Embryonic facial prominence (tissue), 1 donor: ENCODE measurements around the gene SMYD1.

Experiments
- DNase-seq: peaks from one replicate; pipeline ENCODE4 v3.0.0-alpha.2; 2016; ENCODE audit errors: extremely low spot score

The SMYD1 gene

DNA sequence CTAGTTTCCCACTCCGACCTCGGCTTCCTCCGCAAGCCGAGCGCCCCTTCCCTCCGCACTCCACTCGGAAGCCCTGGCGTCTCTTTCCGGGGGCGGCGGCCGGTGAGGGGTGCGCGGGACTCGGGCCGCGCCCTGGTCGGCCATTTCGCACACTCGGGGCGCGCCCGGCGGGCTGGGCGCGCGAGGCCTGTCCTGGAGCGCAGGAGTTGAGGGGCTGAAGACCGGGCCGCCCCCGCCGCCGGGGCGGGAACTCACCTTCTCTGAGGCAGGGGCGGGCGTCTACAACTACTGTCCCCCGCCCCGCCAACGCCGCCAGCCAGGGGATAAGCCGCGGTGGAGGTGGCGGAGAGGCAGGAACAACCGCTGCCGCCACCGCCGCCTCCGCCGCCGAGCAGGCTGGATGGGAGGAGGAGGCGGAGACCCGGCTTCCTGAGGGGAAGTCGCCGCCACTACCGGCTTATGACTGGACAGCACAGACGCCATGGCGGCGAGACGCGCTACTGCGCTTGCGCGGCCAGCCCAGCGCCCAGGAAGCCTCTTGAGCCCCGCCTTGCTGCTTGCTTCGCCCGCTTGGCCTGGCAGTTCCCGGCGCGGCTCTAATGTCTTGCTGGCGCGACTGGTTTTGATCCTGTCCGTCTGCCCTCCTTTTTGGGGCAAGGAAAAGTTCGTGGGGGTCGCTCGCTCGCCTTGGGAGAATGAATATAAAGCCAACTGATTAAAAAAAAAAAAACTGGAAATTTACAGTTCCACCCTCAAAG, 12.1 kb upstream of the SMYD1 start, which contains the start of gene KRCC1:
TSS of gene KRCC1 (minus strand) at position 413 of the 758 bp plus-strand sequence. CDS start 27,220 bp downstream, outside the sequence.
- DNase-seq = peak; percentile 85

DNA sequence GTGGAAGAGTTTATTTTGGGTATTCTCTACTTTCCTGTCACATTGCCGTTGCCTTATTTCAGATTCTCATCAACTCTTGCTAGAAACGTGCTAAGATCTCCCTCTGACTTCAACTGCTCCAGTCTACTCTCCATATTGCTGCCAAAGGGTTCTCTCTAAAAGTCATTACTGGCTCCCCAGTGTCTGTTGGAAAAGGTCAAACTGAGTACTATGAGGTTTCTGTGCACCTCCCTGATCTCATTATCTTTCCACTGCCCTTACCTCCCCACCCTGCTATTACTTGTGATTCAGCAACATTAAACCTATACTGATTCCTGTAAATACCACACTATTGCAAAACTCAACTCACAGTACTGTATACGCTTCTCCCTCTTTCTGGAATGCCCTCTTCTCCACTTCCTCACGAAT, 10.2 kb upstream of the SMYD1 start:
- no peak for DNase-seq

GRCh38 chr2:88058191-88058590, 9.4 kb upstream of the SMYD1 start:
- DNase-seq = no peak

DNA sequence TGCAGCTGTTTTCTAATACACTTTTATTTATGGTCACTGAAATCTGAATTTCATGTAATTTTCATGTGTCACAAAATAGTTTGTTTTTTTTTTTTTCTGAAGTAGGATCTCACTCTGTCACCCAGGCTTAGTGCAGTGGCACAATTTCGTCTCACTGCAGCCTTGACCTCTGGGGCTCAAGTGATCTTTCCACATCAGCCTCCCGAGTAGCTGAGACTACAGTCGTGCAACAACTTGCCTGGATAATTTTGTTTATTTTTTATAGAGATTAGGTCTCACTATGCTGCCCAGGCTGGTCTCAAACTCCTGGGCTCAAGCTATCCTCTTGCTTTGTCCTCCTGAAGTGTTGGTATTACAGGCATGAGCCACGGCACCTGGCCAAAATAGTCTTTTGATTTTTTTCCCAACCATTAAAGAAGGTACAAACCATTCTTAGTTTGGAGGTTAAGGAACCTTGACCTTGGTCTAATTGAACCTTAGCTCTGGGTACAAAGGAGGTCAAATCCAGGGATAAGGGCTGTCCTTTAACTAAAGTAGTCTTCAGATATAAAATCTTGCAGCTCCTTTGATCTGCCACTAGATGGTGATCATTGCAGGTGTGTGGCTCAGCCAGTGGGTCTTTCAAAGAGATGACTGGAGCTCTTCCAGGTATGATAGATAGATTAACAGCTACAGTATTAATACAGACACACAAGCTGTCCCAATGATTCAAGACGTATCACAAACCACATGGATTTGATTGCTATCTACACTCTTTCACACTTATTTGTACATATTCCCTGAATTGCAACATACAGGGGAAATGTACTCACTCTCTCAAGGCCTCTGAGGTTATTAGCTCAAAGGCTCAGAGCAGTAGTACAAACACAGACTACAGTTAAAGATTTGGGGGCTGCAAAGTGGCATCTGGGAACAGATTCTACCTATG, 7.4 kb upstream of the SMYD1 start:
- DNase-seq = peak; percentile 25

- no peak for DNase-seq
Observed at GRCh38 chr2:88060907-88061275, 6.7 kb upstream of the SMYD1 start.

DNA sequence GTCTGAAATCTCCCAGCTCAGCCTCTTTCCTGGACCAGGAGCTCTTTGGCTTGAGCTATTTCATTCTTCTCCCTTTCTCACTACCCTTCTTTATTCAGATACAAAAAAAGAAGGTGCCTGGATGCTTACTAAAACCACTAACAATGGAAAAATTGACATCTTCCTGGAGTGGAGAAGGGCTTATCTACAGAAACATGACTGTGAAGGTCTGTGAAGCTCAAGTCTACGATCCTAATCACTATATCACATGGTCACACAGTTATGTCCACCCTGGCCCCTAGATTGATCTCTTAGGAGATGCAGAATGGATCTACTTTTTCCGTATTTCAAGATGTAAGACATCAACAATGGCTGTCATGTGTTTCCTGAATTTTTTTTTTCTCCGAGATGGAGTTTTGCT, 6.3 kb upstream of the SMYD1 start:
- no peak for DNase-seq

DNA sequence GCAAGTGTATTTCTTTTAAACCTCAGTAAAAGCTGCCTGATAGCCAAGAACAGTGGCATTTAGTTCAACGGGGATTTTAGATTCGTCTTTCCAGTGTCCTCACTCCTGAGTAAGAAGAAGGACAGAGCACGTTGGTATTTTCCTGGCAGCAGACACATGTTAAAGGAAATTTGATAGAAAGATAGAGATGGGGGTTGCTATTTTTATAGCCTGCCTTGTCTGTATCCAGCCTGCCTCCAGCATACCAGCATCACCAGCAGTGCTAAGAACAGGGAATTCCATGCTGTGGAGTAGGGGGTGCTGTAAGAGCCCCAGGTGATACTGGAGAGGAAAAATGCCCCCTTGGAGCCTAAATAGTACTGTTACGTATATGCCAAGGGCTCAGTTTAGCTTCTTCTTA, 1.1 kb upstream of the SMYD1 start:
- DNase-seq = no peak

DNA sequence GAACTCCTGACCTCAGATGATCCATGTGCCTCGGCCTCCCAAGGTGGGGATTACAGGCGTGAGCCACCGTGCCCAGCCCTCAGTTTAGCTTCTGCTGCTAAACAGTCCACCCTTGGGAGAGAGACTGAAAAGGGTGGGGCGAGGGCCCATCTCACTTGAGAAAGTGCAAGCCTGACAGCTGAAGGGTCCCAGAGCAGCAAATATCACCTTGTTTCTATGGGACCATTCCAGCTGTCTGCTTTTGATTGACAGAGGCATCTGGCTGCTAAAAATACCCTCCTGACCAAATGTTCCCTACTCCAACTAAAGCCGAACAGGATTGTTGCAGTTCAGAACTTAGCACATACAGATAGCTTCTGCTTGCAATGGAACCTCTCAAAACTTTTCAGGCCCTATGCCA, 436 bp upstream of the SMYD1 start:
- no peak for DNase-seq

GRCh38 chr2:88068044-88068443, 419 bp downstream of the SMYD1 start:
- DNase-seq = no peak

DNA sequence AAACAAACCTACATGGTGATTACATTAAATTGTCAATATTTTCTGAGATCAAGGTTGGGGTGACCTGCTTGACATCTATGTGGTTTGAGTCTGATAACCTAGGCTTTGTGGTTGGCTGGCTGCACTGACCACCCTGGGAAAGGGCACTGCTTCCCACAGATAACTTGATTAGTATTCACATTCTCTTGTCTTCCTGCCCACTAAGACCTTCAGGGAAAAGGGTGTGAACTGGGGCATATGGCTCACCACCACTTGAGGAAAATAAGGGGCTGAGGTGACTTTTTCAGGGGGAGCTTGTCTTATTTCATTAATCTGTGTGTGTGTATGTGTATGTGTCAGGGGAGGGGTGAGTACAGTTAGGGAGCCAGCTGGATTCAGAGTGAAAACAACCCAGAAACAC, 1.5 kb downstream of the SMYD1 start:
- no peak for DNase-seq

DNA sequence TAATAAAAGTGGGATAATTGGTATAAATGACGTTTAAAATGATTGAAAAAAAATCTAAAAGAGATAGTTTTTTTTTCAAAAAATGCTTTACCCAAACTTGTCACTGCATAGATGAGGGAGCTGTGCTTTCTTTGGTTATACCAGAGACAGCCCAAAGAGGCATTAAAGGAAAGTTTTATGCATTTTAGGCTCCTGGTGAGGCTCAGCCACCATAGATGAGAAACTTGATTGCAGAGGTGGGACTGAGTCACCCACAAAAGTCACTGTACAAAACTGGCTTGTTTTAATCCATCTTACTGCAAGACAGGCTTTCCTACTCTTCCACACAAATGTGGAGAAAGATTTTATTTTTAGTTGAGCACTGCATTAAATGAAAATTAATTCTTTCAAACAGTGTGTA, 2.4 kb downstream of the SMYD1 start:
- no peak for DNase-seq

DNA sequence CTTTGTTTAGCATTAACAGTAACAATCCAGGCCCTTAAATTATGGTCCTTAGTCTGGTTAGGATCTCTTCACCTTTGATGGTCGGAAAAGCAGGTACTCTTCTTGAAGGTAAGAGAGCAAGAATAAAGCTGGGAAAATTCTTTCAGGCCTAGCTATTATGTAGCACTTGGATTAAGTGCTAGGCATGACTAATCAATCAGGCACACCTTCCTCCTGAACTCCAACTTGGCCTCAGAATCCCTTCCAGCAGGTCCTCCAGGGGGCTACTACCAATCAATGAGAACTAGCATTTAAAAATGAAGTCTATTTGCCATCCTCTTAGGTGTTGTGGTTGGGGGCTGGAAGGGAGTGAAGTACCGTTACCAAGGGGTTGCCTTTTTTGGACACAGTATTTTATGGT, 3.7 kb downstream of the SMYD1 start:
- no peak for DNase-seq

GRCh38 chr2:88074150-88074549, 6.5 kb downstream of the SMYD1 start:
- DNase-seq = no peak

DNA sequence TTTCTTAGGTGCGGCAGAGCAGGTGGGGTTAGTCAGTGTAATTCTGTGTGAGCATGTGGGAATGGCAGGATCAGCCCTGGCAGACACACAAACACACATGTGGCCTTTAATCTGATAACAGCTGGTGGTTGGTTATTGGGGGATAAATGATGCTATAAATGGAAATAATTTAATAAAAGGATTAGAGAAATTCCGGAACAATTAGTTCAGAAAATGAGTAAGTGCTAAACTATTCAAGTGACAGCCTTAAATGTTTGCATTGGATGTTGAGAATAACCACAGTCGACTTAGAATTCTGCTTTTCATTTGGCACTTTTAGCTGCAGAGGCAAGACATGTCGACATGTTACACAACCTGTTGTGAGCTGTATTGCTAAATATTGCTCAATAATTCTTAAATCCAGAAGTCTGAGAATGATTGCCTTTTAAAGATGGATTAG, 7.2 kb downstream of the SMYD1 start:
- DNase-seq = no peak

DNA sequence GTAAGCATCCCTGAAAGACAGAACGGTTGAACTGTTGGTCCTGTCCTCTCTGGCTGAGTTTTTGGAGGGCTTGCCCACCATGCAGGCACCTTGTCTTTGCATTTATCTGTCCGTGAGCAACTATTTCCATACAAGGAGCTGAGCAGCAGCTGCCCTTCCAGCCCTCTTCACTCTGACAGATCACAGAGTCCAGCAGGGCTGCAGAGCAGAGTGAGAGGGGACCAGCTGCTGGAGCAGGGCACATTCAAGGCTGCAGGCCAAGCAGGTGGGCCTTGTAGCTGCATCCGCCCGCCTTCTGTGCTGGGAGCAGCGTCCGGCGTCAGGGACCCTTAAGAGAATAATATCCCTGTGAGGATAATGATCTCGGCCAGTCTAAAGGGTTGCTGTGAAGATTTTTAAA, 9.5 kb downstream of the SMYD1 start:
- DNase-seq = no peak

DNA sequence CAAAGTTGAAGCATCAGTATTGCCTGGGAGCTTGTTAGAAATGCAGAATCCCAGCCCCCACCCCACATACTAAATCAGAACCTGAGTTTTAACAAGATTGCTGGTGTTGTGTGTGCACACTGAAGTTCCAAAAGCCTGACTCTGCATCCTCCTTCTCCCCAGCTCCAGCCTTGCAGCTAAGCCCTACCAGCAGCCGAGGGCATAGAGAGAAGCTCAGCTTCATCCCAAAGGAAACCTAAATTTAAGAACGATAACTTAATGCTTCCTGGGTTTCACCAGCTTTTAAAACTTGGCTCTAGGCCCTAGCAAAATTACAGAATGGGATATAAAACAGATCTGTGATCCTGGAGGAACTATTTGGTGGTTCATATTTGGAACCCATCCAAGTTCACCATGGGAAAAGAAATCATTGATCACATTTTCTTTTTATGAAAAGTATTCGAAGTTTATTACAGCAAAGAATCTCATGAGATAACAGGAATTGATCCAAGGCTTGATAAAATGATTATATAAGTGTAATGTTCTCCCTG, 11.1 kb downstream of the SMYD1 start:
- DNase-seq = no peak

- DNase-seq = no peak
Observed at GRCh38 chr2:88080545-88080944, 12.9 kb downstream of the SMYD1 start.

GRCh38 chr2:88081924-88082608, 14.4 kb downstream of the SMYD1 start:
- no peak for DNase-seq

- DNase-seq = no peak
Observed at GRCh38 chr2:88082781-88083180, 15.2 kb downstream of the SMYD1 start.

DNA sequence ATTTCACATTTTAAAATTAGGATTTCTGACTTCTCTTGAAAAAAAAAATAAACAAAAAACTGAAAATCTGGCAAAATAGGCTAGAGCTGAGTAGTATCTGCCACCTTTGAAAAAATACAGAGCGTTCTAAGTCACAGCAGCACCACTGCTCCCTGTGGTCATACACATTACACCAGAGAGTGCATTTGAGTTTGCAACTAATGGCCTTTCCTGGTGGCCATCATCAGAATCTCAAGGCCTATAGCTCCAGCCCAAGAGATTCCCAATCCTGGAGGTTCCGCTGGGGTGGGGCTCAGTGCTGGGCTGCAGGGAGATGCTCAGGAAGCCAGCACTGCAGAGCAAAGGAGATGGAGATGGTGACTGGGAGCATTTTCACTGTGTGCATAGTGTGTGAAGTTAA, 17.5 kb downstream of the SMYD1 start:
- no peak for DNase-seq

GRCh38 chr2:88085602-88086001, 18.0 kb downstream of the SMYD1 start:
- no peak for DNase-seq

DNA sequence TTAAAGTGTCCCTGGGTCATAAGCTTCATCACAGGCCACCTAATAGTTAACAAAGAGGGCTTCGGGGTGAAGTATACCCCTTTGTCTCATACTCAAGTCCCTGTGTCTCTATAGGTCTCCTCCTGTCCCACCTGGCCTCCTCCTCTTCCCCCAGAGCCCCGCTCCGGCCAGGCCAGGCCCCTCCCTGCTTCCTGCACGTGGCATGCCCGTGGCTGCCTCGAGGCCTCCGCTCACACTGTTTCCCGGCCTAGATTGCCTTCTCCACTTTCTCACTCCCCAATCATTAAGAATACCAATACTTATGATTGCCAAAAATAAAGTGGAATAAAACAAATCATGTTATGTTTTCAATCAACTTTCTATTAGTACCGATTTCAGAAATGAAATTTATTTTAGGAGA, 18.8 kb downstream of the SMYD1 start:
- DNase-seq = no peak
